HG02870 (cell line): ENCODE results near the gene PICALM.

ENCODE experiments used
- ATAC-seq: cut with Tn5 transposase; IDR thresholded peaks from one replicate; pipeline ENCODE4 v1.9.1; 2021; ENCODE audit warnings: mild to moderate bottlenecking, moderate library complexity; ENCODE audit not compliant: unreplicated experiment

PICALM gene

DNA sequence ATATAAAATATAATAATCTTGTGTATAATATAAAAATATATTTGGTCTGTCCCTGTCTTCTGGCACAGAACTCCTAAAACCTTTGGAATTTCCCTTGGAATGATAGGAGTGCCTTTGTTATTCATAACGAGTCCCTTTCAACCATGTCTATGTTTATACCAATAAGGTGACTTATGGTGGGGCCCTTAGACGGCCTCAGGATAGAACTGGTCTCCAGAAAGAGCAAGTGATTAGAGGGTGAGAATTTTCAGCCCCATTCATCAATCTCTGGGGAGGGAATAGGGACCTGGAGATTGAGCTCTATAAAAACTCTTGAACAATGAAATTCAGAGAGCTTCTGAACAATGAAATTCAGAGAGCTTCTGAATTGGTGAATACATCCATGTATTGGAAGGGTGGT lies 18.4 kb upstream of the PICALM start:
- no peak for ATAC-seq

DNA sequence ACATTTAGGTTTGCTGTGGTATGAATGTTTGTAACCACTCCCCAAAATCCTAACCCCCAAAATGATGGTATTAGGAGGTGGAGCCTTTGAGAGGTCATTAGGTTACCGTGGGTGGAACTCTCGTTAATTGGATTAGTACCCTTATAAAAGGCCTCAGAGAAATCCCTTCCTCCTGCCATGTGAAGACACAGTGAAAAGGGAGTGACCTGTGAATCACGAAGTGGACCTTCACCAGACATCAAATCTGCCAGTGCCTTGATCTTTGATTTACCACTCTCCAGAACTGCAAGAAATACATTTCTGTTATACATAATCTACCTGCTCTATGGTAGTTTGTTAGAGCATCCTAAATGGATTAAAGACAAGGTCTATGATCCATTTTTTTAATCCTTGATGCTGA lies 12.6 kb upstream of the PICALM start:
- ATAC-seq, result no peak

DNA sequence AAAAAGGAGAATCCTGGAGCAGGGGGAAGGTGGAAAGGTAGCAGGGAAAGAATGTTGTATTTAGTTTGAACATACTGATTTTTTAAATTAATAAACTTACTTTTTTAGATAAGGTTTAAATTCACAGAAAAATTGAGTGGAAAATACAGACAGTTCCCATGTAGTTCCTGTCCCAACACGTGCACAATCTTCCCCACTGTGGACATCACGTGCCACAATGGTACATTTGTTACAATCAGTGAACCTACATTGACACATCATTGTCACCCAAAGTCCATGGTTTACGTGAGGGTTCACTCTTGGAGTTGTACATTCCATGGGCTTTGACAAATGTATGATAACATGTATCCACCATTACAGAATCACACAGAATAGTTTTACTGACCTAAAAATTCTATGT lies 10.5 kb upstream of the PICALM start:
- ATAC-seq, result no peak

DNA sequence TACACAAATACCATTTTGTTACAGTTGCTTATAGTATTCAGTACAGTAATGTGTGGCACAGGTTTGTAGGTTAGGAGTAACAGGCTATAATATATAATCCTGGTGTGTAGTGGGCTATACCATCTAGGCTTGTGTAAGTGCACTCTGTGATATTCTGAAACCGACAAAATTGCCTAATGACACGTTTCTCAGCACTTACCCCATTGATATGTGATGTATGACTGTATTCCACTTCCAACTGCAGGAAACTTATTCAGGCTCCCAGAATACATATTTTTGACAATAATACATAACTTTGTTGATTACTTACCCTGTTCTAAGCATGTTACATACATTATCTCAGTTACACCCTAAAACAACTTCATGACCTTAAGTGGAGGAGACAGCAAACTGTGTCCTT lies 5.1 kb upstream of the PICALM start:
- no peak for ATAC-seq

GRCh38 chr11:86072211-86072610 lies 3.3 kb upstream of the PICALM start:
- no peak for ATAC-seq

DNA sequence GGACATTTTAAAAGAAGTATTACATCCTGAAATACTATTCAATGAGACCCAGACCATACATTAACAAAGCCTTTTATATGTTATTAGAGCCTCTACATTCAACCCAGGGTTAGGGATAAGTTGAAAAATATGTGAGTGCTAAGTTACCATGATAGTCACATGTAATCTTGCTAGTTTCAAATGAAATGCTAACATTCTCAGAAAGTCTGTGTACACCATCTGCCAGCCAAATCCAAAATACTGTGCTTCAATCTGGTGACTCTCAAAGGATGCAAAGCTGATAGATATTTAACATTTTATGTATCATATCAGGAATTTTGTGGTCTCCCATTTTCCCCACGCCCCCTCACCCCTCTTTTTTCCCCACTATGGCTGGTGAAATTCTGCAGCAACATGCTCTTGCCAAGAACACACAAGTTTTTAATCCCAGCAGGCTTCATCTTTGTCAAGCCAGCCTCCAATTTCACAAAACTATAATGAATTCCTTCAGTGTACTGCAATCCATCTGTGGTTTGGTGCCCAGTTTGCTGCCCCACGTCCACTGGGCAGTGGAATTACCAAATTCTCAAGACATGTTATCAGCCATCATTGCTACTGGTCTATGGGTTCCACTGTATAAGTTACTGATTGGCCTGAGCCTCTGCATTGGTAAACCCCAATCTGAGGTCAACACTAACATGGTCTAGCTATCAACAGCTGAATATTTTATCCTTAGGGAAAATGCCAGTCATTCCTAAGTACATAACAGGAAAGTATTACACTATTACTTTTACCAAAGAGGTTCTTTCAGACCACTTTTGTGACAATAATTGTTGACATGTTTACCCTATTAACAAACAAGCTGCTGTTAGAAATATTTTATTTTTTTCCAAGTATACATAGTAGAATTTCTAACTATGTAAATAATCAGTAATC lies 1.5 kb upstream of the PICALM start:
- no peak for ATAC-seq

DNA sequence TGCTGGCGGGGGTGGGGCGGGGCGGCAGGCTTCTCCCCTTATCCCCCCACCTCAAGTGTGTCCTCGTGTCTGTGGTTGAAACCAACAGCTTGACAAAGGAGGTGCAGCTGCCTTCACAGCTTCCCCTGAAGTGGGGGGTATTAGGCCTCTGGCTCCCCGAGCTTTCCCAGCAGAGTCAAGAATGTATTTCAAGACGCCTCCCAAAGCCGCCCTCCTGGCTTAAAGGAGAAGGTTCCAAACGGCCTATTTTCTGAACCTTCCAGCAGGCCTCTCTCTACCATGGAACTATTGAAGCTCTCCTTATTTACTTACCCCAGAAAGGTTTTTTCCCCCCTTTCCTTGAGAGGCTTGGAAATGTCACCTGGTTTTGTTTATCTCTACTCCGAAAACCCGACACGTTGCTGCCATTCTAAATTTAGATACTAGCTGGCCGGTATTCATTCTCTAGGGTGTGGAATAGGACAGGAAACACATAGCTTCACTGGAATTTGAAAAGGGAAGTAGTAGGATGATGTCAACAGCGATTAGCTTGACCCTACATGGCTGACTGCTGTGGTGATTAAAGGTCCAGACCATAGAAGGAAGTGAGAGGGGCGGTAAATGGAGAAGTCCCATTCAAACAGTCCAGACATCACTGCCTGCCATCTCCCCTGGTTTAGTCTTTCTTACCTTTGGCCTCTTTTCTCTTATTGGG lies 671 bp upstream of the PICALM start:
- peak; percentile 27 for ATAC-seq

GRCh38 chr11:86068138-86068871 lies 579 bp downstream of the PICALM start:
- peak; percentile 8 for ATAC-seq

DNA sequence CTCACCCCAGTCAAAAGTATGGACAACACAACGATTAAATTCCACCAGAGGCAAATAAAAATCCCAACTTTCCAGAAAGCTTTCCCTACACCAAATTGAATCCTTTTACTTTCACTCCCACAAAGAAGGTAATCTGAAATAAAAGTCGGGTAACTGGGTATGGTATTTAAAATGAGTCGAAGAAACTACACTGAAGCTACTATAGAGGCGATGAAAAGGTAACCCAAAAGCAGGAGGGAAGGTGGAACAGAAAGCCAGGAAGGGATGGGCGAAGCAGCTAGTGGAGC lies 1.1 kb downstream of the PICALM start:
- ATAC-seq, result no peak

DNA sequence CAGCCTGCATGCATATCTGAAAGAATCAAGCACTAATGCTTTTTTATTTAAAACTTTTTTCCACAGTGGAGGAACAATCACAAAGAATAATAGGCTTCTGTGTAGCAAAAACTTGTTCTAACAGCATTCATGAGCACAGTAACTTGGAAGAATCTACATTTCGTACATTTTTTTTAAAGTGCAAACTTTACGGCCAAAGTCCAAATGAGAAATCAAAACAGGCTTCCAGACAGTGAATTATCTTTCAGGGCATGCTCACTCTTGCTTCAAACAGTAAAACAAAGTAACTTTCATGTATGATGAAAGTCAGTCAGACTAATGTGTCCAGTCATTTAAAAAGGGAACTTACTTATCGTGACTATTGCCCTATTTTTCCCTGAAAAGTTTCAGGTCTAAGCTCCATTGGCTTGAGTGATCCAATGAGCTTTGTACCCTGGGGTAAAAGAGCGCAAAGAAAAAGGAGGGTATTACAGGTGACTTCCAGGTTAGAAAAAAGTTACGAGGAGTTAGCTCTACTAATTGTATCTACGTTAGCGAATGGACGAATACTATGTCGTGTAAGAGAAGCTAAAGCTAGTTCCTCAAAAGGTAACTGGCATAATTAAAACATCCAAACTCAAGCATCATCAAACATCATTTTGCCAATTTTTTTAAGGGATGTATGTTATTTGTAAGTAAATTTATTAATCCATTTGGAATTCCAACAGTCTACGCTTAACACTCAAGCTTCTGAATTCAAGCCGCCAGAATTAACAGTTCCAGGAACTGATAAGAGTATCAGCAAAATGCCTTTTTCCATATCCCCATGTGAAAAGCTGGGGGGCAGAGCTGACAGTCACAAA lies 1.7 kb downstream of the PICALM start:
- no peak for ATAC-seq

DNA sequence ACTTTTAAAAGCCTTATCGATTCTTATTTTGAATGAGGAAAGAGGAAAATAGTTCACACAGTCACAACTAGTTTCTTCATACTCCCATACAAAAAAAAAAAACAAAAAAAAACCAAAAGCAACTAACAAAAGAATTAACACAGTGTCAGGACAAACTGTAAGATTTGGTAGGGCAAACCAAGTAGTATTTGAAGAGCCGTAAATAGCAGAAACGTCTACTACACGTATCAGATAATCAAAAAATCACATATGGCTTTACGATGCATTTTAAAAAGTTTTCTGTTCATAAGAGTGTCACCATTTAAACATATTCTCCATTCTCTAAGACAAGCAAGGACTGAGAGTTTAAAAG lies 2.3 kb downstream of the PICALM start:
- no peak for ATAC-seq

DNA sequence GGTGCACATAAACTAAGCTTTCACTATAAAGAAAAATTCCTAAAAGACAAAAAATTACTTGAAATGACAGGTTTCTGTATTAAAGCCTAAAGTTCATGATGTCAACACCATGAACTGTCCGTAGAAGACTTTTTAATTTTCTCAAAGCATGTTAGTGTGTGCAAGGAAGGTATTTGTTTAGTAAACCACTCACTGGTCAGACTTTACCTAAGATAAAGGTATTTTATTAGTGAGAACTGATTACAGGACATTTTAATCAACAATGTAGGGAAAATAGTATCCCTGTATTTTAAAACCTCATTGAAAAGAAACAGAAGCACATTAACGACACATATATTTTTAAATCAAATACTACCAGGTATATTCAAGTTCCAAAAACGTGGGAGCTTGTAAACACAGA lies 2.9 kb downstream of the PICALM start:
- ATAC-seq, result no peak

DNA sequence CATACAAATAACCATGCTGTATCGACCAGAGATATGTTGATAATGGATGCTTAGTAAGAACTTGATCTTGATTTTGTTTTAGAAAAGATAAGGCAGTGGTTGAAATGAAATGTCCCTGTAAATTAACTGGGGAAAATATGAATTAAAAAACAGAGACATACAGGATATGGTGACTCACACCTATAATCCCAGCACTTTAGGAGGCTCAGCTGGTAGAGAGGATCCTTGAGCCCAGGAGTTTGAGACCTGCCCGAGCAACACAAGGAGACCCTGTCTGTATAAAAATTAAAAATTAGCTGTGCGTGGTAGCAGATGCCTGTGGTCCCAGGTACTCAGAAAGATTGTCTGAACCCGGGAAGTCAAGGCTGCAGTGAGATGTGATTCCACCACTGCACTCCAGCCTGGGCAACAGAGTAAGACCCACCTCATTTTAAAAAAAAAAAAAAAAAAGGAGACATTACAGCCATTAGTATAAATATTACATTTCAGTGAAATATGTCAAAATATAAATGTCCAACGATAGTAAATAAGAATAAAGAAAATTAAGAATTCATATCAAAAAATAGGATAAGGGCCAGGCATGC lies 4.6 kb downstream of the PICALM start:
- no peak for ATAC-seq

DNA sequence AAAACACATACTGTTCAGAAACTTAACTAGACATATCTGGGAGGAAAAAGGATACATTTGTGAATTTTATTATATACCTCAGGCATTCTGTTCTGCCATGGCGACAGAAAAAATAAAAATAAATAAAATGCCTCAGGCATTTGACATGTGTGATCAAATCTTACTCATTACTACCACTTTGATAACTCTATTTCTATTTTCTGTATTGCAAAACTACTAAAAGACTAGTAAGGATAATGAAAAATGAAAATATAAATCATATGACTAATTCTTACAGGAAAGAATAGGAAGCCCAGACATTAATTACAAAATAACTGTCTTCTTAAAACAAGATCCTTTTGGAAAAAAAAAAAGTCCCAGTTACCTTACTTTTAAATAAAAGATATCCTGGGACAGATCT lies 5.3 kb downstream of the PICALM start:
- ATAC-seq, result no peak

DNA sequence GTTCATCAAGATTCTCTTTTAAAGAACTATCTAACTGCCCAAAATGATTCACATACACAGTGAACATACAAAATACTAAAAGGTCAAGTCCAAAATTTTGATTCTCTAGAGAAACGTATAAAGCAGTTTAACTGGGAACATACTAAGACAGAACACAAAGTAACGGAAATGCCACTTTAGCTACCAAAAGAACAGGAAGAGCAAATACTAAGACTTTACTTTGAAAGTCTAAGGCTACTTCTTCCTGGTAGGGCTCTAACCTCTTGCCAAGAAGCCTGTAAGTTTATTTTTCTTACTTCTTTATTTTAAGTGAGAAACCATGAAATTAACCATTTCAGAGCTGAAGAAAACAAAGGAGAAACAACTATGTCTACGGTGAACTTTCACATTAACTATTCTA lies 6.2 kb downstream of the PICALM start:
- ATAC-seq, result no peak

- no peak for ATAC-seq
Measured at GRCh38 chr11:86061483-86062205, 7.2 kb downstream of the PICALM start.

- ATAC-seq, result no peak
Measured at GRCh38 chr11:86060544-86060943, 8.3 kb downstream of the PICALM start.

DNA sequence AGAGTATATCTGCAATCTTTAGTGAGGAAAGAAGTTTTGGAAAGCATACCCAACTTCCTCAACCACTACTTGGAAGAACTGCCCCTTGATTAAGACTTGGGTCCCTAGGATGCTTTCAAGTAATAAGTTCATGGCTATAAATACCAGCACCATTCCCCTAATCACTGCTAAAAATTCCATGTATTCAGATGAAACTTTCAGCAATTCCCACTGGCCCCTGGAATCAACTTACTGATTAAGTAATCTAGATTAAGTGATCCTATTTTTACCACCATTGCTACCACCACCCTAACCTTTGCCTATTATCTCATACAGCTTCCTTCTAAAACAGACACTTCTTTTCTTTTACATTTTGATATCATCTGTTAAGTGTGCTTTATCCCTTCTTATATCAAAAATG lies 10.5 kb downstream of the PICALM start:
- ATAC-seq, result no peak

GRCh38 chr11:86056351-86056854 lies 12.5 kb downstream of the PICALM start:
- ATAC-seq, result peak; percentile 54
